Panc1 (cell line): ENCODE measurements around the gene TMEM115.

Source experiments
- CTCF ChIP-seq: fragments of 450-650 bp; IDR thresholded peaks from 2 replicates; pipeline ENCODE4 v1.5.1; 2017; ENCODE audit warnings: mild to moderate bottlenecking
- POLR2AphosphoS5 ChIP-seq: IDR thresholded peaks from 2 replicates; pipeline ENCODE4 v1.6.1; 2012; ENCODE audit warnings: mild to moderate bottlenecking, low read depth, low read length, moderate library complexity
- REST ChIP-seq, 2 experiments: IDR thresholded peaks; 2 replicates each; pipeline ENCODE4 v1.6.1; 2011 to 2012; ENCODE audit warnings: low read depth in 2 of 2, control low read depth in 1 of 2, low read length in 1 of 2, mild to moderate bottlenecking in 1 of 2, moderate library complexity in 1 of 2; ENCODE audit not compliant: insufficient read depth in 1 of 2
- SIN3A ChIP-seq: IDR thresholded peaks from 2 replicates; pipeline ENCODE4 v1.6.1; 2012; ENCODE audit warnings: low read depth, mild to moderate bottlenecking, low read length, moderate library complexity, borderline replicate concordance; ENCODE audit not compliant: insufficient read depth
- TCF7L2 ChIP-seq: IDR thresholded peaks from 2 replicates; pipeline ENCODE4 v1.6.1; 2011; ENCODE audit warnings: mild to moderate bottlenecking, low read depth, low read length, inconsistent platforms

DNA sequence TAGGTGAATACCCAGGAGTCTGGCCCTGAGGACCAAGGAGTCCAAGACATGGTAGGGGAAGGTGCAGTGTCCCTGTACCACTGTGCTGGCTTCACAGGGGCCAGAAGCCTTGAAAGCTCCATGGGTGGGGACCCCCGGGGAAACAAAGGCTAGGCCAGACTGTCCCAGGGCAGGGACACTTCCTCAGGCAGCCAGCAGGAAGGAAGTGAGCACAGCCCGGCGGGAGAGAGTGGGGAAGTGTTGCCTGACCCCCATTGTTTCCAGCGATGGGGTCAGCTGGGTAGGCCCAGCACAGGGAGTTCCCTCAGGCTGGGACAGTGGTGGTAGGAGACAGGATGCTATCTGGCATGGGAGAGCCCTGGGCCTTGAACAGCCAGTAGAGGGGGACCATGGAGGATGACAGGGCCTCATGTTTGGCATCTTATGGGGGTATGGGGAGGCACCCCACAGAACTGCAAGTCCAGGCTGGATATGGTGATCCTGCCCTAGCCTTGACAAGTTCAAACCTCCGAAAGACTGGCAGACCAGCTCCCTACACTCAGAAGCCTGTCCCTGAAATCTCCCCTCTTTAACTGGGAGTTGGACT, 35.6 kb downstream of the TMEM115 start:
- TF ChIP-seq CTCF: no peak
- no peak for TF ChIP-seq POLR2AphosphoS5
- no peak for TF ChIP-seq REST (IDR thresholded peaks at IDR 0.05; ENCODE audit: insufficient read depth in 1 of 2, low read depth in 2 of 2, low read length in 1 of 2)
- no peak for TF ChIP-seq TCF7L2
- TF ChIP-seq SIN3A: no peak
